Endothelial cell (in vitro differentiated cells): ENCODE data around the gene IQCH. TPM values are rescaled to one million over a fixed set of nuclear protein-coding genes. Genes with fewer than 3 reads are reported as not detected.
"Not testable (repeated sequence)": the region's sequence is repeated elsewhere in the genome, so short reads cannot be mapped to it uniquely, and the experiment has no call there.

ENCODE experiments used
- DNase-seq: peaks from one replicate; pipeline ENCODE4 v3.0.0; 2021; ENCODE audit warnings: low spot score
- H3K27ac Mint-ChIP-seq: one replicate; pipeline ENCODE4 v1.8.0; 2021; ENCODE audit warnings: mixed read lengths, inconsistent platforms; ENCODE audit not compliant: unreplicated experiment
- H3K27me3 Mint-ChIP-seq: one replicate; pipeline ENCODE4 v1.8.0; 2021; ENCODE audit warnings: mild to moderate bottlenecking, moderate library complexity, mixed read lengths, inconsistent platforms; ENCODE audit not compliant: unreplicated experiment
- H3K36me3 Mint-ChIP-seq: one replicate; pipeline ENCODE4 v1.8.0; 2021; ENCODE audit warnings: mild to moderate bottlenecking, low read depth, mixed read lengths, inconsistent platforms; ENCODE audit not compliant: unreplicated experiment
- H3K4me1 Mint-ChIP-seq: one replicate; pipeline ENCODE4 v1.8.0; 2021; ENCODE audit warnings: mild to moderate bottlenecking, mixed read lengths, inconsistent platforms; ENCODE audit not compliant: unreplicated experiment
- H3K4me3 Mint-ChIP-seq: one replicate; pipeline ENCODE4 v1.8.0; 2021; ENCODE audit warnings: mild to moderate bottlenecking, mixed read lengths, inconsistent platforms; ENCODE audit not compliant: unreplicated experiment
- H3K9me3 Mint-ChIP-seq: one replicate; pipeline ENCODE4 v1.8.0; 2021; ENCODE audit warnings: mixed read lengths, inconsistent platforms; ENCODE audit not compliant: unreplicated experiment
- CTCF ChIP-seq: fragments of 200-600 bp; sonication (generic); IDR thresholded peaks from one replicate; pipeline ENCODE4 v1.5.0; 2021; ENCODE audit warnings: antibody characterized with exemption; ENCODE audit not compliant: unreplicated experiment
- total RNA-seq: library from RNA; stranded (reverse); fragmentation: NEBNext Ultra II Directional; extraction: Animal tissue kit (Norgen Biotek cat#: 25700); gene quantifications from one replicate; pipeline ENCODE4 v1.2.1, GENCODE V29; 2021; ENCODE audit not compliant: unreplicated experiment

Gene IQCH
- total RNA-seq, 1 donor from 2014 or later = 2.4 TPM

DNA sequence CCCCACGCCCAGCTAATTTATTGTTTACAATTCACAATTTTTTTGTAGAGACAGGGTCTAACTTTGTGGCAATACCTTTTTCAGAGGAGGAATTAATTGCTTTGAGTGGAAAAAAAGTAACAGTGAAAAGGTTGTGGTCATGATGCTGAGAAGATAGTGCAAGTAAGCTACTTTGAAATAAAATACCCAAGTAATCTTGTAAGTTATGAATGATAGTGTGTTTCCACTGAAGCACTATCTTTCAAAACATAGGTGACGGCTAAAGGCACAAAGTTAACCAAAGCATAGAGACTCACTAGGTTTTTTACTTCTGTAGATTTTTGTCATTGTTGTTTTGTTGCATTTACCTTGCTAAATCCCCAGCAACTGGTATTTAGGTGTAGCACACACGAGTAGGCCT lies 165.1 kb downstream of the IQCH start:
- Mint-ChIP-seq H3K4me1 (peaks cover 3% of the 10 kb centered on the region), H3K9me3 (no peaks in the 10 kb centered on the region), H3K4me3 (no peak overlapping the region), H3K27me3 (no peaks in the 10 kb centered on the region), H3K36me3 (no peaks in the 10 kb centered on the region), H3K27ac (no peak overlapping the region)
- no peak for TF ChIP-seq CTCF
- no peak for DNase-seq

- Mint-ChIP-seq H3K27me3 (no peaks in the 10 kb centered on the region), H3K27ac (no peak overlapping the region), H3K9me3 (no peaks in the 10 kb centered on the region), H3K4me1 (no peaks in the 10 kb centered on the region), H3K4me3 (no peak overlapping the region), H3K36me3 (no peaks in the 10 kb centered on the region)
- DNase-seq = no peak
- no peak for TF ChIP-seq CTCF
Measured at GRCh38 chr15:67420137-67420536, 165.6 kb downstream of the IQCH start.

- TF ChIP-seq CTCF = no peak
- Mint-ChIP-seq H3K27me3 (no peaks in the 10 kb centered on the region), H3K4me3 (no peak overlapping the region), H3K9me3 (no peaks in the 10 kb centered on the region), H3K4me1 (no peaks in the 10 kb centered on the region), H3K36me3 (no peaks in the 10 kb centered on the region), H3K27ac (no peak overlapping the region)
- DNase-seq = no peak
Measured at GRCh38 chr15:67421105-67421504, 166.5 kb downstream of the IQCH start.

DNA sequence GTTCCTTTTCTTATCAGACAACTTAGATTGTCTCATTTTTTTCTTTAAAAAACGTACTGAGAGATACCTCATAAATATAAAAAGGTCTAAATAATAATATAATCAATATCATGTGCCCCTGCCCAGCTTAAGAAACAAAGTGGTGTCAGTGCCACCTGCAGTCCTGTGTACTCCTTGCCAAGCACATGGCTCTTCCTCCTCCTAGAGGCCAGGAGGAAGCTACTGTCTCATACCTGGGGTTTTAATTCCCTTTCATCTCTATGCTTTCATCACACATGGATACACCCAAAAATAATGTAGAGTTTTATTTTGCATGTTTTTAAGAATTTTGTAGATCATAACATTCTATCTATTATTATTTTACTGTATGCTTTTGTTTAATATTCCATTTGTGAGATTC lies 167.7 kb downstream of the IQCH start:
- no peak overlapping the region for H3K4me3 Mint-ChIP-seq
- H3K27ac Mint-ChIP-seq = no peak overlapping the region
- no peaks in the 10 kb centered on the region for H3K9me3 Mint-ChIP-seq
- no peaks in the 10 kb centered on the region for H3K4me1 Mint-ChIP-seq
- no peaks in the 10 kb centered on the region for H3K27me3 Mint-ChIP-seq
- DNase-seq = no peak
- H3K36me3 Mint-ChIP-seq = no peaks in the 10 kb centered on the region
- TF ChIP-seq CTCF = no peak

DNA sequence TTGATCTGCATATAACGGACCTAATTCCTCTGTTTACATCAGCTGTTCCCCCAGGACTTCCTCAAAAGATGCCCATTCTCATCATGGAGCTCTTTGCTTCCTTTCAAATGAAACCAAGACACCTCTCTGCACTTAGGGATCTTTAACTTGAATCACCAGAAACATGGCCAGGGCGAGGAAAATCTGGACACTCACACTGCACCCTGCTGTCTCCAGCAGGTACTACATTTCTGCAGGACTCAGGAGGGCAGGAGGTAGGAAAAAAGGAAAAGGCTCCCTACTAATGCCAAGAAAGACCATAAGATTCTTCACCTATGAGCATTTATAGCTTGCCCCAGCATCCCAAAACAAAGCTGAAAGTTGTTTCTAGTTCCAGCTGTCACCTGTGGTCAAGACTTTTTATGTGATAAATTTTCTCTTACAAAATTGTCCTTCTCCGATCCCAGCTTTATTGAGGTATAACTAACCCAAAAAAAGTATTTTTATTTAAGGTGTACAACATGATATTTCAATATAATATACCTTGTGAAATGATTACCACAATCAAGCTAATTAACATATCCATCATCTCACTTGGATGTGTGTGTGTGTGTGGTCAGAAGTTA lies 179.0 kb downstream of the IQCH start:
- H3K27me3 Mint-ChIP-seq = no peaks in the 10 kb centered on the region
- no peak overlapping the region for H3K27ac Mint-ChIP-seq
- H3K36me3 Mint-ChIP-seq = no peaks in the 10 kb centered on the region
- H3K9me3 Mint-ChIP-seq = no peaks in the 10 kb centered on the region
- DNase-seq = peak; percentile 66
- peaks cover 8% of the 10 kb centered on the region for H3K4me1 Mint-ChIP-seq
- TF ChIP-seq CTCF = peak; percentile 79
- no peak overlapping the region for H3K4me3 Mint-ChIP-seq

GRCh38 chr15:67436351-67437250 lies 182.0 kb downstream of the IQCH start:
- H3K27ac Mint-ChIP-seq, H3K9me3 Mint-ChIP-seq, H3K4me1 Mint-ChIP-seq, H3K4me3 Mint-ChIP-seq, H3K27me3 Mint-ChIP-seq, H3K36me3 Mint-ChIP-seq, DNase-seq: not testable (repeated sequence)
